Smooth muscle cell (in vitro differentiated cells): ENCODE results near the gene ZMYND11. TPM values are rescaled to one million over a fixed set of nuclear protein-coding genes. Genes with fewer than 3 reads are reported as not detected.

Experiments used
- DNase-seq: peaks from one replicate; lab custom pipeline; 2025; ENCODE audit not compliant: unreplicated experiment; lab: John Stamatoyannopoulos, UW
- H2AFZ ChIP-seq: fragments of 200-600 bp; sonication (generic); 2 replicates; pipeline ENCODE4 v1.6.0; 2016; ENCODE audit warnings: antibody characterized with exemption, low read depth, mild to moderate bottlenecking
- H3F3A ChIP-seq: fragments of 200-600 bp; sonication (generic); 2 replicates; pipeline ENCODE4 v1.6.0; 2017; ENCODE audit warnings: antibody characterized with exemption, low read depth
- H3K27ac ChIP-seq: fragments of 200-600 bp; sonication (generic); 2 replicates; pipeline ENCODE4 v1.5.1; 2016; ENCODE audit warnings: low read depth, mild to moderate bottlenecking
- H3K27me3 ChIP-seq: fragments of 200-600 bp; sonication (generic); 2 replicates; pipeline ENCODE4 v1.6.1; 2016; ENCODE audit warnings: low read depth, mild to moderate bottlenecking
- H3K36me3 ChIP-seq: fragments of 200-600 bp; sonication (generic); 2 replicates; pipeline ENCODE4 v1.5.1; 2016; ENCODE audit warnings: low read depth
- H3K4me1 ChIP-seq: fragments of 200-600 bp; sonication (generic); 2 replicates; pipeline ENCODE4 v1.5.1; 2016; ENCODE audit warnings: low read depth
- H3K4me2 ChIP-seq: fragments of 200-600 bp; sonication (generic); 2 replicates; pipeline ENCODE4 v1.6.0; 2016; ENCODE audit warnings: mild to moderate bottlenecking
- H3K4me3 ChIP-seq: fragments of 200-600 bp; sonication (generic); 2 replicates; pipeline ENCODE4 v1.5.1; 2016; ENCODE audit warnings: mild to moderate bottlenecking
- H3K79me2 ChIP-seq: fragments of 200-600 bp; sonication (generic); 2 replicates; pipeline ENCODE4 v1.6.0; 2016; ENCODE audit warnings: low read depth, mild to moderate bottlenecking
- H3K9ac ChIP-seq: fragments of 200-600 bp; sonication (generic); 2 replicates; pipeline ENCODE4 v1.6.0; 2016; ENCODE audit warnings: low read depth
- H3K9me3 ChIP-seq: fragments of 200-600 bp; sonication (generic); replicated peaks from 2 replicates; pipeline ENCODE4 v1.5.1; 2016; ENCODE audit warnings: low read depth
- H4K20me1 ChIP-seq: fragments of 200-600 bp; sonication (generic); 2 replicates; pipeline ENCODE4 v1.6.0; 2016; ENCODE audit warnings: low read depth
- CTCF ChIP-seq: fragments of 200-600 bp; sonication (generic); IDR thresholded peaks from 2 replicates; pipeline ENCODE4 v1.5.1; 2017; ENCODE audit warnings: borderline replicate concordance, mild to moderate bottlenecking, antibody characterized with exemption; ENCODE audit not compliant: insufficient read depth, poor library complexity, severe bottlenecking
- WGBS: methylation state at CpG from one replicate; pipeline ENCODE4 v1.1.7; 2016; ENCODE audit warnings: low lambda C conversion rate; 5-methylcytosine and 5-hydroxymethylcytosine counted together
- polyA plus RNA-seq: library from polyadenylated mRNA; unstranded; fragments of >200 nt; fragmentation: Nextera tagmentation; extraction: Ambion mirVana; gene quantifications from 2 replicates; pipeline ENCODE4 v1.2.1, GENCODE V29; 2016
- total RNA-seq: library from RNA; depleted of rRNA; stranded (reverse); fragments of >200 nt; gene quantifications from 2 replicates; pipeline ENCODE4 v1.2.3, GENCODE V29; 2014

ZMYND11 gene
- total and polyA plus RNA-seq, 2 experiments from 2014 or later: 33.7 to 66.3 TPM

DNA sequence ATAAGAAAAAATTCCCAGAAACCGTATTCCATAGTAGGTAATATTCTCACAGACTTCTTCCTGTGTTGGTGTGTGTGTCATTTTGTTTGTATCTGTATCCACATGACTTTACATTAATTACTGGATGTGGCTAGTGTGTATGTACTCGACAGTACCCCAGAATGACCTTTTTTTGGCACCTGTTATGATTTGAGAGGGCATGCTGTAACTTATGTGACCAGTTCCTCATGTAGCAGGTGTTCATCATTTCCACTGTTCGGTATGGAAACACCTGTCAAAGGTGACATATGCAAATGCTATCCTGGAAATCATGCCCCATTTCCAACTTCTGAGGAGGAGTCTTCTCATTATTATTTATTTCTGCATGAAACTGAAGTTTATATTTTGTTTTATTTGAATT lies 89.3 kb downstream of the ZMYND11 start:
- H3K79me2 ChIP-seq: no peaks in the 10 kb centered on the region
- H3F3A ChIP-seq: no peaks in the 10 kb centered on the region
- H4K20me1 ChIP-seq: peaks cover 52% of the 10 kb centered on the region
- no peaks in the 10 kb centered on the region for H3K27me3 ChIP-seq
- H2AFZ ChIP-seq: no peak overlapping the region
- H3K4me3 ChIP-seq: no peak overlapping the region
- no peak for TF ChIP-seq CTCF
- H3K27ac ChIP-seq: no peak overlapping the region
- H3K36me3 ChIP-seq: no peaks in the 10 kb centered on the region
- H3K9me3 ChIP-seq: no peaks in the 10 kb centered on the region
- H3K9ac ChIP-seq: no peak overlapping the region
- DNase-seq: no peak
- WGBS: 95% methylated on average over 3 of the region's 3 CpGs
- no peak overlapping the region for H3K4me2 ChIP-seq
- no peaks in the 10 kb centered on the region for H3K4me1 ChIP-seq

DNA sequence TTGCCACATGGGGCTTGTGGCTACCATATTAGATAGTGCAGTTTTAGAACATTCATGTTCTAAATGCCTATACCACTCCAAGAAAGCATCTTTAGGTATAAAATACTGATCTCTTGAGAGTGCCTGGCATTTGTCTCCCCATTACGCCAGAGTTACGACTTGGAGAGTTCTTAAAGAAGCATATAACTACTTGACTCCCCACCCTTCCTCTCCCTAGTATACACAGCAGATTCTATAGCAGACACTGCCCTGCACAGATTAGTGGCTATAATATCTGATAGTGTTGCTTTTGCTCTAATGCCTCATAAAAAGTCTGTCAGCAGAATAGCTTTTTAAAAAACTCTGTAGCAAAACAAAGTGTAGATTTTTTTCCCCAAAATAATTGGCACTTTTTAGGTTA lies 90.8 kb downstream of the ZMYND11 start:
- Histone ChIP-seq H2AFZ (no peak overlapping the region), H3K9ac (no peak overlapping the region), H3K27ac (no peak overlapping the region), H3K27me3 (no peaks in the 10 kb centered on the region), H4K20me1 (peaks cover 48% of the 10 kb centered on the region), H3K4me3 (no peak overlapping the region), H3K4me1 (no peaks in the 10 kb centered on the region), H3K36me3 (no peaks in the 10 kb centered on the region), H3K4me2 (no peak overlapping the region), H3K79me2 (peaks cover 4% of the 10 kb centered on the region), H3F3A (no peaks in the 10 kb centered on the region), H3K9me3 (no peaks in the 10 kb centered on the region)
- DNase-seq: no peak
- no peak for TF ChIP-seq CTCF
- 46% methylated on average over 2 of the region's 2 CpGs for WGBS

- Histone ChIP-seq H3K27me3 (no peaks in the 10 kb centered on the region), H3K9me3 (no peaks in the 10 kb centered on the region), H3F3A (no peaks in the 10 kb centered on the region), H2AFZ (no peak overlapping the region), H3K4me2 (no peak overlapping the region), H3K79me2 (peaks cover 4% of the 10 kb centered on the region), H3K4me3 (no peak overlapping the region), H3K27ac (no peak overlapping the region), H3K4me1 (no peaks in the 10 kb centered on the region), H3K9ac (no peak overlapping the region), H3K36me3 (no peaks in the 10 kb centered on the region), H4K20me1 (peaks cover 48% of the 10 kb centered on the region)
- WGBS: 49% methylated on average over 2 of the region's 2 CpGs
- no peak for DNase-seq
- TF ChIP-seq CTCF: no peak
Measured at GRCh38 chr10:227014-227413, 91.8 kb downstream of the ZMYND11 start.

GRCh38 chr10:228366-228765 lies 93.1 kb downstream of the ZMYND11 start:
- Histone ChIP-seq H3K4me1 (no peaks in the 10 kb centered on the region), H3K9ac (no peak overlapping the region), H3K79me2 (peaks cover 4% of the 10 kb centered on the region), H3K27me3 (no peaks in the 10 kb centered on the region), H3F3A (no peaks in the 10 kb centered on the region), H2AFZ (no peak overlapping the region), H4K20me1 (peaks cover 48% of the 10 kb centered on the region), H3K27ac (no peak overlapping the region), H3K4me3 (no peak overlapping the region), H3K36me3 (no peaks in the 10 kb centered on the region), H3K4me2 (no peak overlapping the region), H3K9me3 (no peaks in the 10 kb centered on the region)
- no peak for DNase-seq
- 94% methylated on average over 6 of the region's 6 CpGs for WGBS
- TF ChIP-seq CTCF: no peak
